ENCODE results near the gene EPHA10.

GRCh38 chr1:37697737-37698136, 67.2 kb downstream of the EPHA10 start:
- TF ChIP-seq, protein P1, sequence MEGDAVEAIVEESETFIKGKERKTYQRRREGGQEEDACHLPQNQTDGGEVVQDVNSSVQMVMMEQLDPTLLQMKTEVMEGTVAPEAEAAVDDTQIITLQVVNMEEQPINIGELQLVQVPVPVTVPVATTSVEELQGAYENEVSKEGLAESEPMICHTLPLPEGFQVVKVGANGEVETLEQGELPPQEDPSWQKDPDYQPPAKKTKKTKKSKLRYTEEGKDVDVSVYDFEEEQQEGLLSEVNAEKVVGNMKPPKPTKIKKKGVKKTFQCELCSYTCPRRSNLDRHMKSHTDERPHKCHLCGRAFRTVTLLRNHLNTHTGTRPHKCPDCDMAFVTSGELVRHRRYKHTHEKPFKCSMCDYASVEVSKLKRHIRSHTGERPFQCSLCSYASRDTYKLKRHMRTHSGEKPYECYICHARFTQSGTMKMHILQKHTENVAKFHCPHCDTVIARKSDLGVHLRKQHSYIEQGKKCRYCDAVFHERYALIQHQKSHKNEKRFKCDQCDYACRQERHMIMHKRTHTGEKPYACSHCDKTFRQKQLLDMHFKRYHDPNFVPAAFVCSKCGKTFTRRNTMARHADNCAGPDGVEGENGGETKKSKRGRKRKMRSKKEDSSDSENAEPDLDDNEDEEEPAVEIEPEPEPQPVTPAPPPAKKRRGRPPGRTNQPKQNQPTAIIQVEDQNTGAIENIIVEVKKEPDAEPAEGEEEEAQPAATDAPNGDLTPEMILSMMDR (IDR thresholded peaks at IDR 0.05): no peak
- no peak for TF ChIP-seq POLR2A (IDR thresholded peaks at IDR 0.05)

All from testis (tissue), 2 donors.